GM18507 (cell line): ENCODE results near the gene HFE.
"Not testable (repeated sequence)": the region's sequence is repeated elsewhere in the genome, so short reads cannot be mapped to it uniquely, and the experiment has no call there.

Experiments
- DNase-seq: peaks from one replicate; pipeline ENCODE4 v3.0.0; 2011; ENCODE audit warnings: low read depth; ENCODE audit not compliant: insufficient read length; ENCODE audit errors: extremely low spot score
- FAIRE-seq: peaks from 2 replicates; lab custom pipeline; 2011; peaks lifted over from hg19 to GRCh38; lab: Jason Lieb, UNC

Gene HFE

GRCh38 chr6:26087284-26088115 lies at the start of gene HFE:
TSS of gene HFE (plus strand) at chr6:26087429. CDS start at chr6:26087441, 12 bp downstream.
- DNase-seq, result no peak
- FAIRE-seq, result peak; percentile 63

- DNase-seq, result no peak
- no peak for FAIRE-seq
These were observed 45.3 kb upstream of the HFE start for GRCh38 chr6:26041946-26042345.

GRCh38 chr6:26043384-26044139 lies 43.7 kb upstream of the HFE start:
- peak; percentile 91 for FAIRE-seq
- DNase-seq, result no peak

GRCh38 chr6:26044140-26045064 lies 42.8 kb upstream of the HFE start:
- FAIRE-seq (no peak), DNase-seq (no peak)

GRCh38 chr6:26045065-26045927 lies 41.9 kb upstream of the HFE start:
- FAIRE-seq (peak; percentile 89), DNase-seq (no peak)

- no peak for DNase-seq
- no peak for FAIRE-seq
These were observed 41.3 kb upstream of the HFE start for GRCh38 chr6:26045928-26046368.

- FAIRE-seq, DNase-seq: not testable (repeated sequence)
These were observed 39.9 kb upstream of the HFE start for GRCh38 chr6:26047329-26047728.

- FAIRE-seq (no peak), DNase-seq (no peak)
These were observed 38.6 kb upstream of the HFE start for GRCh38 chr6:26048590-26048989.

- no peak for DNase-seq
- no peak for FAIRE-seq
These were observed 35.4 kb upstream of the HFE start for GRCh38 chr6:26051665-26052310.

GRCh38 chr6:26052762-26053250 lies 34.4 kb upstream of the HFE start:
- FAIRE-seq, result not testable (repeated sequence)

GRCh38 chr6:26053992-26054780 lies 33.0 kb upstream of the HFE start:
- FAIRE-seq (no peak), DNase-seq (no peak)

More at GRCh38 chr6:26052762-26053250, 34.4 kb upstream of the HFE start:
- DNase-seq, result not testable (repeated sequence)

- DNase-seq (no peak), FAIRE-seq (peak; percentile 87)
These were observed 32.2 kb upstream of the HFE start for GRCh38 chr6:26054781-26055718.

- FAIRE-seq, result peak; percentile 77
These were observed 31.3 kb upstream of the HFE start for GRCh38 chr6:26055719-26056582.

GRCh38 chr6:26056583-26057350 lies 30.5 kb upstream of the HFE start:
- FAIRE-seq (no peak), DNase-seq (no peak)

More at GRCh38 chr6:26055719-26056582, 31.3 kb upstream of the HFE start:
- DNase-seq, result peak; percentile 75

- no peak for FAIRE-seq
These were observed 29.3 kb upstream of the HFE start for GRCh38 chr6:26057899-26058298.

More at GRCh38 chr6:26057899-26058298, 29.3 kb upstream of the HFE start:
- DNase-seq, result no peak
